GM20000 (cell line): Measurements from ENCODE around the gene PKD2.

Source experiments
- DNase-seq: peaks from one replicate; pipeline ENCODE4 v3.0.0; 2012; ENCODE audit warnings: low spot score
- CTCF ChIP-seq: IDR thresholded peaks from 2 replicates; pipeline ENCODE4 v1.5.1; 2012; ENCODE audit warnings: mild to moderate bottlenecking, control low read depth; ENCODE audit errors: extremely low read depth, missing control alignments

Gene PKD2

GRCh38 chr4:87971866-87972265, 35.6 kb upstream of the PKD2 start:
- no peak for DNase-seq
- TF ChIP-seq CTCF, result no peak

GRCh38 chr4:87973283-87974169, 33.9 kb upstream of the PKD2 start:
- peak; percentile 45 for TF ChIP-seq CTCF

GRCh38 chr4:87974856-87975462, 32.5 kb upstream of the PKD2 start:
- no peak for TF ChIP-seq CTCF
- no peak for DNase-seq

More at GRCh38 chr4:87973283-87974169, 33.9 kb upstream of the PKD2 start:
- DNase-seq, result peak; percentile 49

- no peak for TF ChIP-seq CTCF
- DNase-seq, result peak; percentile 9
Observed at GRCh38 chr4:87975466-87975865, 32.0 kb upstream of the PKD2 start, which contains the start of gene SPP1. TSS of gene SPP1 (plus strand) at chr4:87975714. CDS start at chr4:87976896, 1,182 bp downstream.

- no peak for TF ChIP-seq CTCF
- DNase-seq, result no peak
Observed at GRCh38 chr4:87977521-87978278, 29.7 kb upstream of the PKD2 start.

GRCh38 chr4:87978681-87979080, 28.8 kb upstream of the PKD2 start:
- TF ChIP-seq CTCF, result no peak
- no peak for DNase-seq
